GM18508 (cell line): ENCODE results near the gene LYZL2.
"Not testable (repeated sequence)": the region's sequence is repeated elsewhere in the genome, so short reads cannot be mapped to it uniquely, and the experiment has no call there.

Source experiments
- ATAC-seq: cut with Tn5 transposase; IDR thresholded peaks from one replicate; pipeline ENCODE4 v1.9.1; 2021; ENCODE audit warnings: moderate number of reproducible peaks; ENCODE audit not compliant: insufficient read depth, unreplicated experiment

The LYZL2 gene

GRCh38 chr10:30629653-30630052 lies at the start of gene LYZL2:
Gene LYZL2 (minus strand): TSS chr10:30629753. CDS start chr10:30626915, 2,838 bp downstream.
- ATAC-seq: no peak

- not testable (repeated sequence) for ATAC-seq
Measured at GRCh38 chr10:30677616-30678015, 48.1 kb upstream of the LYZL2 start.

- ATAC-seq: not testable (repeated sequence)
Measured at GRCh38 chr10:30677146-30677545, 47.6 kb upstream of the LYZL2 start.

- ATAC-seq: no peak
Measured at GRCh38 chr10:30675791-30676718, 46.5 kb upstream of the LYZL2 start.

- ATAC-seq: no peak
Measured at GRCh38 chr10:30674796-30675195, 45.2 kb upstream of the LYZL2 start.

- not testable (repeated sequence) for ATAC-seq
Measured at GRCh38 chr10:30673262-30673661, 43.7 kb upstream of the LYZL2 start.

- not testable (repeated sequence) for ATAC-seq
Measured at GRCh38 chr10:30672338-30672737, 42.8 kb upstream of the LYZL2 start.

GRCh38 chr10:30671026-30671616 lies 41.6 kb upstream of the LYZL2 start:
- no peak for ATAC-seq

GRCh38 chr10:30667982-30668381 lies 38.4 kb upstream of the LYZL2 start:
- not testable (repeated sequence) for ATAC-seq

- ATAC-seq: not testable (repeated sequence)
Measured at GRCh38 chr10:30663403-30663802, 33.9 kb upstream of the LYZL2 start.

- no peak for ATAC-seq
Measured at GRCh38 chr10:30662814-30663213, 33.3 kb upstream of the LYZL2 start.

GRCh38 chr10:30660314-30660713 lies 30.8 kb upstream of the LYZL2 start:
- ATAC-seq: not testable (repeated sequence)

GRCh38 chr10:30656233-30656632 lies 26.7 kb upstream of the LYZL2 start:
- no peak for ATAC-seq

- ATAC-seq: not testable (repeated sequence)
Measured at GRCh38 chr10:30655001-30655400, 25.4 kb upstream of the LYZL2 start.

- not testable (repeated sequence) for ATAC-seq
Measured at GRCh38 chr10:30651470-30652397, 22.2 kb upstream of the LYZL2 start.

GRCh38 chr10:30647089-30647488 lies 17.5 kb upstream of the LYZL2 start:
- ATAC-seq: no peak

- no peak for ATAC-seq
Measured at GRCh38 chr10:30645340-30645827, 15.8 kb upstream of the LYZL2 start.

GRCh38 chr10:30644408-30644861 lies 14.9 kb upstream of the LYZL2 start:
- ATAC-seq: not testable (repeated sequence)

GRCh38 chr10:30643557-30644199 lies 14.1 kb upstream of the LYZL2 start:
- not testable (repeated sequence) for ATAC-seq

- ATAC-seq: not testable (repeated sequence)
Measured at GRCh38 chr10:30642856-30643255, 13.3 kb upstream of the LYZL2 start.
